Astrocyte of the spinal cord (primary cell): ENCODE data around the gene XAF1.

Source experiments
- DNase-seq: peaks from one replicate; pipeline ENCODE4 v3.0.0; 2011; ENCODE audit warnings: low read depth, low spot score
- H3K4me3 ChIP-seq: 2 replicates; pipeline ENCODE4 v1.5.1; 2011; ENCODE audit warnings: low read depth, mild to moderate bottlenecking, low read length, moderate library complexity
- CTCF ChIP-seq: IDR thresholded peaks from 2 replicates; pipeline ENCODE4 v1.5.1; 2012; ENCODE audit warnings: low read depth, mild to moderate bottlenecking, low read length, inconsistent platforms
- in situ Hi-C: cut with HindIII; loops from 2 replicates; pipeline ENCODE4 v1.10.0; 2017; ENCODE audit warnings: low sequenced_read_pairs

Gene XAF1

GRCh38 chr17:6711681-6712057 is 44.2 kb upstream of the XAF1 start:
- DNase-seq = no peak
- H3K4me3 ChIP-seq = no peak overlapping the region
- in situ Hi-C loops = no loop called here
- no peak for TF ChIP-seq CTCF

GRCh38 chr17:6712058-6712853 is 43.6 kb upstream of the XAF1 start:
- in situ Hi-C loops = no loop called here
- TF ChIP-seq CTCF = no peak
- no peak overlapping the region for H3K4me3 ChIP-seq
- peak; percentile 19 for DNase-seq

GRCh38 chr17:6712854-6713129 is 43.1 kb upstream of the XAF1 start:
- no peak for DNase-seq
- in situ Hi-C loops = no loop called here
- TF ChIP-seq CTCF = no peak
- H3K4me3 ChIP-seq = no peak overlapping the region

DNA sequence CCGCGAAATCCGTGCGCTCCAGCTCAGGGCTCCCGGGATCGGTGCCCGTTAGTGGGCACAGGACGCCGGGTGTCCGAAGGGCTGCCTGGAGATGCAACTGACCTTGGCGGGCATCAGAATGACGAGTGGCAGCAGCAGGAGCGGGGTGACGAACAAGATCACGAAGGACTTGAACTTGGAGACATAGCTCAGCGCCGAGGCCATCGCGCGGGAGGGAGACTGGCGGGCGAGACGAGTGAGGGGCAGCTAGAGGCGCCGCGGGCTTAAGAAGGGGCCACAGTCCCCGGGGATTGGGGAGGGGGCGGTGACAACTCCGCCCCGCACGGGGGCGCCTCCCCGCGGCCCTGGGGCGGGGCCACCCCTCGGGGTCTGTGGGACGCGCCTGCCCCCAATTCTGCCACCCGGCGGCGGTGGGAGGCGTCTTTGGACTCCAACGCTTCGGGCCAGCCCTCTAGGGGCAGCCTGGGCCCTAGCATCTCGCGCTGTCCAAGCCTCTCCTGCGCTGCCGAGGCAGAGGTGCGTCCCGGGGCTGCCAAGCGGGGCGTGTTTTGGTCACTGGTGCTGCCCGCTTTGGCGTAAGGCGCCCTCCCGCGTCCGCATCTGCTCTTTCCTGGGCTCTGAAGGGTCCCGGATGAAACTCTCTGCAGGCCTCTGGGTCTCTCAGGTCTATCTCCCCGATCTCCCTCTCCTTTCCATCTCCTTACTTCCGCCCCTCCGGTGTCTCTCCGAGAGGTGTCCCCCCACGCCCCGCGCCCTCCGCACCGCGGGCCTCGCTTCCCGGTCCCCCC is 42.5 kb upstream of the XAF1 start, which contains the start of gene SLC13A5:
Gene SLC13A5 (minus strand): TSS at position 240 of the 788 bp plus-strand sequence. CDS start 36 bp downstream, at position 204.
- no peak for DNase-seq
- H3K4me3 ChIP-seq = peak within 1 kb of the TSS; percentile 15
- in situ Hi-C loops = no loop called here
- peak; percentile 44 for TF ChIP-seq CTCF

DNA sequence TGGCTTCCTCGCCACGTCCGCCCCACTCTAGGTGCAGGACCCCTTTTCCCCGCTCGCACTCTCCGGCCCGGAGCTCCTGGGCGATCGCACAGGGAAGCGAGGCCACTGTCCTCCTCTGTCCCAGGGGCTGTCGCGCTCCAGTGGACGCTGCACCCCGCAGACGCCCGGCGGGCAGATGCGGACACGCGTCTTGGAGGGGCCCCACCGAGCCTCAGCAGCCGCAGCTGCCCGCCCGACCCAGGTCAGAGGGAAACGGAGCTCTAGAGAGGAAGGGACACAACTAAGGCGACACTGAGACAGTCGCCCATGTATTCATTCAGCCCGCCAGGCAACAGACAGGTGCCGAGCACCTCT is 42.0 kb upstream of the XAF1 start:
- no peak for TF ChIP-seq CTCF
- in situ Hi-C loops = no loop called here
- peak overlapping the region; percentile 15 for H3K4me3 ChIP-seq
- no peak for DNase-seq

GRCh38 chr17:6714315-6714874 is 41.5 kb upstream of the XAF1 start:
- DNase-seq = no peak
- in situ Hi-C loops = no loop called here
- no peak for TF ChIP-seq CTCF
- H3K4me3 ChIP-seq = no peak overlapping the region
